PC-3 (cell line): ENCODE data around the gene WDR90.

Experiments used
- CTCF ChIP-seq: fragments of 300-600 bp; sonication (generic); conservative IDR thresholded peaks from 2 replicates; pipeline ENCODE4 v1.5.1; 2017; ENCODE audit warnings: antibody characterized with exemption, low read depth, mild to moderate bottlenecking, low read length
- EZH2phosphoT487 ChIP-seq: fragments of 300-600 bp; sonication (generic); IDR thresholded peaks from 2 replicates; pipeline ENCODE4 v1.6.1; 2018; ENCODE audit warnings: mild to moderate bottlenecking, antibody characterized with exemption, low read length, borderline replicate concordance

DNA sequence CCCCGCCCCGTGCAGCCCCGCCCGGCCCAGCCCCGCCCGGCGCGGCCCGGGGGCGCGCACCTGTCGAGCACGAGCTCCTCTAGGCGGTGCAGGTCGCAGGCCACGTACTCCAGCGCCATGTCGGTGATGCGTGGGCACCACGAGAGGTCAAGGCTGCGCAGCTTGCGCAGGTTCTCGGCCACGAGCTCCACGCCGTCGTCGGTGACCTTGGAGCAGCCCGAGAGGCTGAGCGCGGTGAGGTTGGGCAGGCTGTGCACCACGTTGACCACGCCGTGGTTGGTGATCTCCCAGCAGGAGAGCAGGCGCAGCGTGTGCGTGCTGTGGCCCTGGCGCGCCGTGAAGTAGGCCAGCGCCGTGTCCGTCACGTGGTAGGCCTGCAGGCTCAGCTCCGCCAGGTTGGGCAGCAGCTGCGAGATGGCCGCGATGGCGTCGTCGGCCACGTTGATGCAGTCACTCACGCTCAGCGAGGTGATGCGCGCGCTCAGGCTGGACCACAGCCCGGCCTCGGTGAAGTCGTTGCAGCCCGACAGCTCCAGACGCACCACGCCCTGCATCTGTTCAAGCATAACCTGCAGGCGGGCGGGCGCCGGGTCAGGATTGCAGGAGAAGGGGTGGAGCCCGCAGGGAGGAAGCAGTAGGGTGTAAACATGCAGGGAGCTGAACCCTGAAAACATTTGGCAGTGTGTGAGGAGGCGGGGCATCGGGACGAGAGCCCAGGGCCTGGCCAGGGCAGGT is 46.4 kb downstream of the WDR90 start:
- TF ChIP-seq CTCF = no peak
- 0 out of 2 replicates have a peak, but pooled peaks have one; percentile 46 for TF ChIP-seq EZH2phosphoT487
